Upper lobe of left lung (tissue), 6 donors: ENCODE measurements around the gene TSPAN31. TPM values are rescaled to one million over a fixed set of nuclear protein-coding genes. Genes with fewer than 3 reads are reported as not detected.
A peak's percentile ranks its signal among the peaks of the same experiment; 100 is the strongest.

ENCODE experiments used
- ATAC-seq, 2 donors: fragments of 200-7000 bp; cut with Tn5 transposase; one replicate each; pipeline ENCODE4 v1.9.1; 2022; ENCODE audit warnings: mild to moderate bottlenecking in 2 of 2, moderate library complexity in 2 of 2; ENCODE audit not compliant: low FRiP score in 2 of 2
- DNase-seq, 2 donors: peaks; one replicate each; pipeline ENCODE4 v3.0.0-alpha.2; 2019 to 2020
- H3K27ac ChIP-seq, 4 donors: fragments of 200-600 bp; sonication (generic); one replicate each; pipeline ENCODE4 v1.5.1; 2016 to 2019
- H3K27me3 ChIP-seq, 4 donors: fragments of 200-600 bp; sonication (generic); one replicate each; pipeline ENCODE4 v1.5.1; 2017 to 2019
- H3K36me3 ChIP-seq, 4 donors: fragments of 200-600 bp; sonication (generic); one replicate each; pipeline ENCODE4 v1.5.1; 2016 to 2019
- H3K4me1 ChIP-seq, 4 donors: fragments of 200-600 bp; sonication (generic); one replicate each; pipeline ENCODE4 v1.5.1; 2018 to 2019
- H3K4me3 ChIP-seq, 4 donors: fragments of 200-600 bp; sonication (generic); one replicate each; pipeline ENCODE4 v1.5.1; 2017 to 2019; ENCODE audit warnings: mild to moderate bottlenecking in 2 of 4, moderate library complexity in 1 of 4
- H3K9me3 ChIP-seq, 4 donors: fragments of 200-600 bp; sonication (generic); one replicate each; pipeline ENCODE4 v1.5.1; 2018 to 2019
- CTCF ChIP-seq, 6 experiments: fragments of 450-650 bp in 4 of 6; fragments of 200-600 bp in 2 of 6; sonication (generic) in 2 of 6; IDR thresholded peaks; one replicate each; pipeline ENCODE4 v1.5.1; 2016 to 2019; ENCODE audit warnings: antibody characterized with exemption in 6 of 6
- EP300 ChIP-seq, 4 donors: sonication (generic); formaldehyde crosslinking; IDR thresholded peaks; one replicate each; pipeline ENCODE4 v1.5.1; 2017; ENCODE audit warnings: antibody characterized with exemption in 4 of 4, control low read depth in 2 of 4
- POLR2A ChIP-seq, 4 donors: fragments of 450-650 bp; IDR thresholded peaks; one replicate each; pipeline ENCODE4 v1.5.1; 2016 to 2017; ENCODE audit warnings: antibody characterized with exemption in 4 of 4, mild to moderate bottlenecking in 2 of 4
- POLR2AphosphoS5 ChIP-seq, 2 donors: sonication (generic); formaldehyde crosslinking; IDR thresholded peaks; one replicate each; pipeline ENCODE4 v1.5.1; 2017; ENCODE audit warnings: antibody characterized with exemption in 2 of 2
- WGBS, 2 donors: methylation state at CpG; one replicate each; pipeline ENCODE4 v1.1.5; 2017 to 2018; 5-methylcytosine and 5-hydroxymethylcytosine counted together
- total RNA-seq, 6 donors: library from RNA; depleted of rRNA in 4 of 6; stranded (reverse); fragments of >200 nt in 4 of 6; gene quantifications; one replicate each; pipeline versions ENCODE4 v1.1.0 to v1.2.1, GENCODE V29; 2016 to 2021
- donor health status: DM: no; HTN: no; CAD: no; lungs with moderate emphysema.
- donor health status: DM: no; HTN: yes; CAD: no; lungs with severe emphysema.

The TSPAN31 gene
- total RNA-seq, 6 donors from 2014 or later, result 16.8 to 54.6 (median 37.3) TPM

- H3K27ac ChIP-seq, result no peak overlapping the region
- H3K36me3 ChIP-seq, result peaks cover 0 to 16% (median 12%) of the 10 kb centered on the region in 4 donors
- WGBS, 2 donors, result 88 to 95% methylated on average over 8 to 25 of the region's 25 CpGs
- ATAC-seq (no peak), DNase-seq (peak in 1 of 2 donors; percentile 64)
- H3K27me3 ChIP-seq, result peaks cover 0 to under 1% (median 0%) of the 10 kb centered on the region in 4 donors
- TF ChIP-seq CTCF (IDR thresholded peaks at IDR 0.05) (no peak), EP300 (IDR thresholded peaks at IDR 0.05) (no peak), POLR2A (IDR thresholded peaks at IDR 0.05) (no peak), POLR2AphosphoS5 (IDR thresholded peaks at IDR 0.05) (no peak)
- no peaks in the 10 kb centered on the region for H3K9me3 ChIP-seq
- H3K4me1 ChIP-seq, result peaks cover 10 to 28% (median 25%) of the 10 kb centered on the region in 4 donors
- H3K4me3 ChIP-seq, result no peak overlapping the region
These were observed 13.9 kb downstream of the TSPAN31 start for GRCh38 chr12:57758552-57759359.

GRCh38 chr12:57759360-57759980, 14.6 kb downstream of the TSPAN31 start:
- Histone ChIP-seq H3K4me3 (no peak overlapping the region), H3K9me3 (no peaks in the 10 kb centered on the region), H3K4me1 (peaks cover 9 to 23% (median 20%) of the 10 kb centered on the region in 4 donors), H3K36me3 (peaks cover 0 to 16% (median 12%) of the 10 kb centered on the region in 4 donors), H3K27me3 (peaks cover 0 to 8% (median 3%) of the 10 kb centered on the region in 4 donors), H3K27ac (no peak overlapping the region)
- TF ChIP-seq POLR2A (IDR thresholded peaks at IDR 0.05) (no peak), CTCF (IDR thresholded peaks at IDR 0.05) (peak in 5 of 6 experiments; percentile 14 to 33 (median 19))
- ATAC-seq (no peak), DNase-seq (no peak)
- 45 to 46% methylated on average over 2 to 3 of the region's 3 CpGs for WGBS, 2 donors

DNA sequence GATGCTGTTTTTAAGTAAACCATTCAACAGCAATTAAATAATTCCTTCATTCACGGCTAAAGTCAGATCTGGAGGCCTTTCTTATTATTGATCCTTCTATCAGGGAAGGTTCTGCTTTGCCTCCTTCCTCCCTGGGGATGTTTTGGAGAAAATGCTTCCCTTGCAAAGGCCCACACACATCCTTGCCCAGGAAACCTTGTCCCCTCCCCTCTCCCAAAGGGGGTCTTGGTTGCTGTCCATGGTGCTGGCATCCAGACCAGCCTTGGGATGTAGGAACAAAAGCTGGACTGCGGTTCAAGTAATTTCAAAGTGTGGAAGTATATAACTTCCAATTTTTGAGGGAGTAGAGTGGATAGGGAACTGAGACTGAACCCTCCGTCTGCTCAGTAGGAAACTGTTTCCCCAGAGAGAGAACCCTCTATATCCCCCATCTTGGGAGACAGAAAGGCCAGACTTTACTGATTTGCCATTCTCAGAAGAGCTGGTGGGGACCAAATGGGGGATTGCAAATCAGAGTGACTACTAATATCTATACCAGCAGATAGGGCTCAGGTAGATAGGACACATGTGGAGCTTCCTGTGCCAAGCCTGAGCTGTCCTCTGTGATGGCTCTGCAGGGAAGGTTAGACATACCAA, 15.6 kb downstream of the TSPAN31 start:
- WGBS, 2 donors, result 93 to 95% methylated on average over 3 of the region's 3 CpGs
- Histone ChIP-seq H3K4me3 (no peak overlapping the region), H3K36me3 (peaks cover 0 to 16% (median 12%) of the 10 kb centered on the region in 4 donors), H3K27ac (no peak overlapping the region), H3K4me1 (peaks cover 17 to 29% (median 26%) of the 10 kb centered on the region in 4 donors), H3K27me3 (peaks cover 0 to 18% (median 10%) of the 10 kb centered on the region in 4 donors), H3K9me3 (no peaks in the 10 kb centered on the region)
- no peak for ATAC-seq
- no peak for TF ChIP-seq CTCF (IDR thresholded peaks at IDR 0.05)
- DNase-seq, result no peak

DNA sequence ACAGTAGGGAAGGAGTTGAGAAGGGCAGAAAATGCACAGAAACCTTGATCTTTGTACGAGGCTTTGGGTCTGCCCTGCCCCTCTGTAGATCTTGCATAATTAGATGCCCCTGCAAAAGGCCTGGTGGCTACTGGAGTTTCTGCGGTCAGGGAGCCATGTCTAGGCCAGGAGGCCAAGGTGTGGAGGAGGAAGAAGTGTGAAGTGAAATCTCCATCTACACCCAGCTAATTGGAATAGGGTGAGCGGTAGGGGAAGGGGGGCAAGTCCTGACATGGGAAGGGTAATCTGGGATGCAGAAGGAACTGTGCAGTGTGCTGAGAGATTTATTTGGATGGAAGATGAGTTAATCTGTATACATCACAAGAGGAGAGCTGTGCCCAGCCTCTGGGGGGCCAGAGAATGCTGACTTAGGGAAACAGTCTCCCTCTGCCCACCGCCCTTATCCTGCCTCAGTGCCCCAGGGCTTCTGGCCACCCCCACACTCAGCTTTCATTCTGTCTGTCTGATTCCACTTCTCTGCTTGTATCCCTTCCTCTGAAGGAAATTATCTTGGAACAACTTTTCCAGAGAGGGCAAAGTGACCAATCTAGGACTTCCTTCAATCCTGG, 16.7 kb downstream of the TSPAN31 start:
- DNase-seq (no peak), ATAC-seq (no peak)
- H3K4me1 ChIP-seq, result peaks cover 22 to 31% (median 29%) of the 10 kb centered on the region in 4 donors
- 94 to 100% methylated on average over 4 of the region's 4 CpGs for WGBS, 2 donors
- no peak for TF ChIP-seq EP300 (IDR thresholded peaks at IDR 0.05)
- no peak for TF ChIP-seq CTCF (IDR thresholded peaks at IDR 0.05)
- TF ChIP-seq POLR2AphosphoS5 (IDR thresholded peaks at IDR 0.05), result no peak
- no peak for TF ChIP-seq POLR2A (IDR thresholded peaks at IDR 0.05)
- no peak overlapping the region for H3K27ac ChIP-seq
- H3K36me3 ChIP-seq, result peaks cover 0 to 16% (median 12%) of the 10 kb centered on the region in 4 donors
- H3K9me3 ChIP-seq, result no peaks in the 10 kb centered on the region
- H3K4me3 ChIP-seq, result no peak overlapping the region
- H3K27me3 ChIP-seq, result peaks cover 0 to 24% (median 16%) of the 10 kb centered on the region in 4 donors
